Neutrophil (primary cell): ENCODE measurements around the gene INHBC.
"Not testable (repeated sequence)": the region's sequence is repeated elsewhere in the genome, so short reads cannot be mapped to it uniquely, and the experiment has no call there.

Source experiments
- H3K27ac ChIP-seq: fragments of 200-600 bp; sonication (generic); 2 replicates; pipeline ENCODE4 v1.5.1; 2016; ENCODE audit warnings: mild to moderate bottlenecking, moderate library complexity
- H3K27me3 ChIP-seq: fragments of 200-600 bp; sonication (generic); 2 replicates; pipeline ENCODE4 v1.6.0; 2016; ENCODE audit warnings: mild to moderate bottlenecking
- H3K36me3 ChIP-seq: fragments of 200-600 bp; sonication (generic); 2 replicates; pipeline ENCODE4 v1.5.1; 2017
- H3K4me1 ChIP-seq, 2 experiments: fragments of 200-600 bp in 1 of 2; sonication (generic) in 1 of 2; 1 replicate in 1 of 2; 2 replicates in 1 of 2; pipeline versions ENCODE4 v1.5.1 to v1.6.1; 2013 to 2016; ENCODE audit warnings: low read depth in 1 of 2, low read length in 1 of 2, mild to moderate bottlenecking in 1 of 2, moderate library complexity in 1 of 2; ENCODE audit not compliant: control insufficient read depth in 1 of 2, insufficient read depth in 1 of 2
- H3K4me3 ChIP-seq, 2 experiments: fragments of 200-600 bp in 1 of 2; sonication (generic) in 1 of 2; 1 replicate in 1 of 2; 2 replicates in 1 of 2; pipeline ENCODE4 v1.5.1; 2013 to 2016; ENCODE audit warnings: low read depth in 1 of 2, low read length in 1 of 2, mild to moderate bottlenecking in 1 of 2, moderate library complexity in 1 of 2
- H3K9me3 ChIP-seq: fragments of 200-600 bp; sonication (generic); 2 replicates; pipeline ENCODE4 v1.5.1; 2016
- CTCF ChIP-seq: fragments of 200-600 bp; sonication (generic); IDR thresholded peaks from 2 replicates; pipeline ENCODE4 v1.5.1; 2016; ENCODE audit warnings: antibody characterized with exemption

The INHBC gene

GRCh38 chr12:57404966-57405640 lies 29.5 kb upstream of the INHBC start:
- H3K36me3 ChIP-seq = peaks cover 3% of the 10 kb centered on the region
- no peak overlapping the region for H3K4me3 ChIP-seq
- no peak overlapping the region for H3K27ac ChIP-seq
- no peaks in the 10 kb centered on the region for H3K4me1 ChIP-seq
- H3K27me3 ChIP-seq = no peaks in the 10 kb centered on the region
- no peaks in the 10 kb centered on the region for H3K9me3 ChIP-seq
- no peak for TF ChIP-seq CTCF

- H3K27ac ChIP-seq = no peak overlapping the region
- no peaks in the 10 kb centered on the region for H3K4me1 ChIP-seq
- H3K36me3 ChIP-seq = no peaks in the 10 kb centered on the region
- no peak for TF ChIP-seq CTCF
- H3K9me3 ChIP-seq = no peaks in the 10 kb centered on the region
- H3K27me3 ChIP-seq = no peaks in the 10 kb centered on the region
- H3K4me3 ChIP-seq = no peak overlapping the region
Measured at GRCh38 chr12:57410534-57410933, 24.1 kb upstream of the INHBC start.

- H3K36me3 ChIP-seq, H3K9me3 ChIP-seq, H3K4me3 ChIP-seq, H3K4me1 ChIP-seq, H3K27ac ChIP-seq, H3K27me3 ChIP-seq: not testable (repeated sequence)
Measured at GRCh38 chr12:57414160-57414559, 20.4 kb upstream of the INHBC start.

GRCh38 chr12:57415088-57415487 lies 19.5 kb upstream of the INHBC start:
- peaks cover 4% of the 10 kb centered on the region for H3K36me3 ChIP-seq
- H3K4me1 ChIP-seq = peaks cover 0 to 4% of the 10 kb centered on the region in 2 experiments
- no peak for TF ChIP-seq CTCF
- H3K9me3 ChIP-seq = no peaks in the 10 kb centered on the region
- no peak overlapping the region for H3K27ac ChIP-seq
- H3K27me3 ChIP-seq = no peaks in the 10 kb centered on the region
- no peak overlapping the region for H3K4me3 ChIP-seq

- Histone ChIP-seq H3K9me3 (no peaks in the 10 kb centered on the region), H3K27me3 (no peaks in the 10 kb centered on the region), H3K4me1 (peaks cover 0 to 4% of the 10 kb centered on the region in 2 experiments), H3K36me3 (peaks cover 4% of the 10 kb centered on the region), H3K27ac (peak overlapping the region; percentile 38), H3K4me3 (no peak overlapping the region)
- no peak for TF ChIP-seq CTCF
Measured at GRCh38 chr12:57416039-57416996, 18.3 kb upstream of the INHBC start.

GRCh38 chr12:57418255-57418654 lies 16.3 kb upstream of the INHBC start:
- Histone ChIP-seq H3K27ac (peak overlapping the region; percentile 0), H3K27me3 (no peaks in the 10 kb centered on the region), H3K4me1 (peaks cover 0 to 4% of the 10 kb centered on the region in 2 experiments), H3K4me3 (no peak overlapping the region), H3K36me3 (peaks cover 23% of the 10 kb centered on the region), H3K9me3 (no peaks in the 10 kb centered on the region)
- TF ChIP-seq CTCF = no peak
